GM18951 (cell line): ENCODE data around the gene TAF3.

Experiments used
- POLR2A ChIP-seq: IDR thresholded peaks from 4 replicates; pipeline ENCODE4 v1.6.1; 2011; ENCODE audit warnings: mild to moderate bottlenecking; ENCODE audit not compliant: insufficient read length, insufficient read depth; ENCODE audit errors: extremely low read depth
- in situ Hi-C: fragments of 300-500 bp; cut with MboI; formaldehyde crosslinking; loops from one replicate; pipeline ENCODE4 v1.12.0; 2022; ENCODE audit warnings: low sequenced_read_pairs, mixed read lengths, inconsistent platforms; ENCODE audit not compliant: unreplicated experiment

TAF3 gene

GRCh38 chr10:7903851-7904250 is 85.5 kb downstream of the TAF3 start:
- no peak for TF ChIP-seq POLR2A

GRCh38 chr10:7906128-7906527 is 87.8 kb downstream of the TAF3 start:
- no peak for TF ChIP-seq POLR2A
- in situ Hi-C loops: no loop called here

More at GRCh38 chr10:7903851-7904250, 85.5 kb downstream of the TAF3 start:
- in situ Hi-C loops: no loop called here

GRCh38 chr10:7908541-7909210 is 90.4 kb downstream of the TAF3 start:
- TF ChIP-seq POLR2A: no peak

GRCh38 chr10:7913126-7913872 is 95.0 kb downstream of the TAF3 start:
- in situ Hi-C loops: no loop called here
- TF ChIP-seq POLR2A: no peak

More at GRCh38 chr10:7908541-7909210, 90.4 kb downstream of the TAF3 start:
- in situ Hi-C loops: no loop called here

- in situ Hi-C loops: no loop called here
- TF ChIP-seq POLR2A: no peak
These were observed 97.7 kb downstream of the TAF3 start for GRCh38 chr10:7915923-7916536.

GRCh38 chr10:7917736-7918135 is 99.4 kb downstream of the TAF3 start:
- in situ Hi-C loops: no loop called here
- no peak for TF ChIP-seq POLR2A

- in situ Hi-C loops: no loop called here
- TF ChIP-seq POLR2A: no peak
These were observed 104.4 kb downstream of the TAF3 start for GRCh38 chr10:7922707-7923106.

GRCh38 chr10:7928536-7928935 is 110.2 kb downstream of the TAF3 start:
- in situ Hi-C loops: no loop called here
- TF ChIP-seq POLR2A: no peak

GRCh38 chr10:7932301-7933036 is 114.2 kb downstream of the TAF3 start:
- in situ Hi-C loops: no loop called here
- TF ChIP-seq POLR2A: no peak

GRCh38 chr10:7933262-7933661 is 115.0 kb downstream of the TAF3 start:
- in situ Hi-C loops: no loop called here

GRCh38 chr10:7933757-7934156 is 115.5 kb downstream of the TAF3 start:
- TF ChIP-seq POLR2A: no peak
- in situ Hi-C loops: no loop called here

More at GRCh38 chr10:7933262-7933661, 115.0 kb downstream of the TAF3 start:
- TF ChIP-seq POLR2A: no peak

- TF ChIP-seq POLR2A: no peak
- in situ Hi-C loops: no loop called here
These were observed 119.1 kb downstream of the TAF3 start for GRCh38 chr10:7937315-7937945.

GRCh38 chr10:7941576-7941975 is 123.3 kb downstream of the TAF3 start:
- in situ Hi-C loops: no loop called here

More at GRCh38 chr10:7941576-7941975, 123.3 kb downstream of the TAF3 start:
- no peak for TF ChIP-seq POLR2A
